GM23338 (cell line): ENCODE results near the gene GKN2. TPM values are rescaled to one million over a fixed set of nuclear protein-coding genes. Genes with fewer than 3 reads are reported as not detected.

Experiments
- ATAC-seq: fragments of 200-7000 bp; cut with Tn5 transposase; 3 replicates; pipeline ENCODE4 v1.9.1; 2020
- DNase-seq: peaks from one replicate; pipeline ENCODE4 v3.0.0-alpha.2; 2015; ENCODE audit warnings: low spot score
- H2AFZ ChIP-seq: fragments of 200-600 bp; sonication (generic); 2 replicates; pipeline ENCODE4 v1.8.0; 2016; ENCODE audit warnings: antibody characterized with exemption, mild to moderate bottlenecking, moderate library complexity
- H3F3A ChIP-seq: fragments of 200-600 bp; sonication (generic); replicated peaks from 2 replicates; pipeline ENCODE4 v1.8.0; 2017; ENCODE audit warnings: antibody characterized with exemption, mixed run types, low read depth
- H3K27ac ChIP-seq: fragments of 200-600 bp; sonication (generic); 2 replicates; pipeline ENCODE4 v1.6.1; 2016; ENCODE audit warnings: low read depth
- H3K27me3 ChIP-seq: fragments of 200-600 bp; sonication (generic); 2 replicates; pipeline ENCODE4 v1.8.0; 2016; ENCODE audit warnings: mild to moderate bottlenecking, mixed run types, moderate library complexity; ENCODE audit not compliant: insufficient read depth
- H3K36me3 ChIP-seq: fragments of 200-600 bp; sonication (generic); 2 replicates; pipeline ENCODE4 v1.8.0; 2016; ENCODE audit warnings: mild to moderate bottlenecking; ENCODE audit not compliant: insufficient read depth
- H3K4me1 ChIP-seq: fragments of 200-600 bp; sonication (generic); 2 replicates; pipeline ENCODE4 v1.8.0; 2016; ENCODE audit warnings: mild to moderate bottlenecking, moderate library complexity; ENCODE audit not compliant: insufficient read depth
- H3K4me2 ChIP-seq: fragments of 200-600 bp; sonication (generic); 2 replicates; pipeline ENCODE4 v1.7.1; 2017; ENCODE audit warnings: mixed run types
- H3K4me3 ChIP-seq: fragments of 200-600 bp; sonication (generic); 2 replicates; pipeline ENCODE4 v1.6.1; 2016; ENCODE audit warnings: mixed run types
- H3K79me2 ChIP-seq: fragments of 200-600 bp; sonication (generic); replicated peaks from 2 replicates; pipeline ENCODE4 v1.8.0; 2017; ENCODE audit warnings: mild to moderate bottlenecking; ENCODE audit not compliant: insufficient read depth
- H3K9me2 ChIP-seq: fragments of 200-600 bp; sonication (generic); 2 replicates; pipeline ENCODE4 v1.8.0; 2017; ENCODE audit not compliant: insufficient read depth
- H4K20me1 ChIP-seq: fragments of 200-600 bp; sonication (generic); replicated peaks from 2 replicates; pipeline ENCODE4 v1.8.0; 2017; ENCODE audit warnings: mild to moderate bottlenecking; ENCODE audit not compliant: insufficient read depth
- H3K27ac Mint-ChIP-seq: 2 replicates; pipeline ENCODE4 v1.8.0; 2020; ENCODE audit warnings: inconsistent platforms, mild to moderate bottlenecking, moderate library complexity, mixed read lengths
- H3K27me3 Mint-ChIP-seq: 3 replicates; pipeline ENCODE4 v1.8.0; 2022; ENCODE audit warnings: low read depth, mild to moderate bottlenecking, moderate library complexity, mixed read lengths, inconsistent platforms; ENCODE audit not compliant: insufficient read depth, poor library complexity
- H3K36me3 Mint-ChIP-seq: 3 replicates; pipeline ENCODE4 v1.8.0; 2021; ENCODE audit warnings: low read depth, mild to moderate bottlenecking, inconsistent platforms, moderate library complexity, mixed read lengths
- H3K4me1 Mint-ChIP-seq: 3 replicates; pipeline ENCODE4 v1.8.0; 2020; ENCODE audit warnings: mild to moderate bottlenecking, inconsistent platforms, mixed read lengths
- H3K4me3 Mint-ChIP-seq: 3 replicates; pipeline ENCODE4 v1.8.0; 2021; ENCODE audit warnings: moderate library complexity, mild to moderate bottlenecking, inconsistent platforms, mixed read lengths
- H3K9me3 Mint-ChIP-seq: 3 replicates; pipeline ENCODE4 v1.8.0; 2020; ENCODE audit warnings: moderate library complexity, mild to moderate bottlenecking, inconsistent platforms, mixed read lengths
- CREB1 ChIP-seq: fragments of 250-450 bp; sonication (Bioruptor Pico); IDR thresholded peaks from 2 replicates; pipeline ENCODE4 v1.5.0; 2020; ENCODE audit warnings: low read depth, mild to moderate bottlenecking, moderate library complexity
- CTCF ChIP-seq, 2 experiments: fragments of 200-600 bp in 1 of 2; sonication (generic) in 1 of 2; conservative IDR thresholded peaks; 2 replicates each; pipeline versions ENCODE4 v1.5.1 to v1.6.1; 2016 to 2017; ENCODE audit warnings: antibody characterized with exemption in 2 of 2, low read depth in 2 of 2, mild to moderate bottlenecking in 2 of 2, moderate library complexity in 1 of 2
- ETS1 ChIP-seq: IDR thresholded peaks from 2 replicates; pipeline ENCODE4 v1.6.1; 2016; ENCODE audit warnings: antibody characterized with exemption
- EZH2 ChIP-seq: fragments of 200-600 bp; sonication (generic); IDR thresholded peaks from one replicate; pipeline ENCODE4 v1.8.0; 2017; ENCODE audit warnings: antibody characterized with exemption, mild to moderate bottlenecking, low read depth; ENCODE audit not compliant: unreplicated experiment
- EZH2phosphoT487 ChIP-seq: fragments of 200-600 bp; sonication (generic); IDR thresholded peaks from one replicate; pipeline ENCODE4 v1.8.1; 2018; ENCODE audit warnings: antibody characterized with exemption; ENCODE audit not compliant: unreplicated experiment
- JUNB ChIP-seq: IDR thresholded peaks from one replicate; pipeline ENCODE4 v1.6.1; 2016; ENCODE audit warnings: antibody characterized with exemption; ENCODE audit not compliant: unreplicated experiment
- NANOG ChIP-seq: IDR thresholded peaks from 2 replicates; pipeline ENCODE4 v1.6.1; 2016; ENCODE audit warnings: antibody characterized with exemption, borderline replicate concordance
- POLR2AphosphoS5 ChIP-seq: IDR thresholded peaks from 2 replicates; pipeline ENCODE4 v1.6.1; 2016; ENCODE audit warnings: antibody characterized with exemption, low read depth
- STAT1 ChIP-seq: IDR thresholded peaks from one replicate; pipeline ENCODE4 v1.6.1; 2016; ENCODE audit warnings: antibody characterized with exemption; ENCODE audit not compliant: unreplicated experiment
- ZNF114 ChIP-seq: fragments of 250-450 bp; sonication (Bioruptor Pico); IDR thresholded peaks from 2 replicates; pipeline ENCODE4 v1.5.0; 2020; ENCODE audit warnings: mild to moderate bottlenecking, moderate library complexity
- ZNF331 ChIP-seq: fragments of 250-450 bp; sonication (Bioruptor Pico); IDR thresholded peaks from 2 replicates; pipeline ENCODE4 v1.5.0; 2020; ENCODE audit warnings: low read depth, mild to moderate bottlenecking, moderate library complexity
- polyA plus RNA-seq: library from polyadenylated mRNA; unstranded; fragments of >200 nt; fragmentation: Nextera tagmentation; extraction: Ambion mirVana; gene quantifications from 2 replicates; pipeline ENCODE4 v1.2.1, GENCODE V29; 2016
- total RNA-seq: library from RNA; depleted of rRNA; stranded (reverse); fragments of >200 nt; shearing (Covaris generic); gene quantifications from 2 replicates; pipeline ENCODE4 v1.2.3, GENCODE V29; 2014
- TF ChIP-seq, protein P1 (sequence below): IDR thresholded peaks from one replicate; pipeline ENCODE4 v1.6.1; 2018; ENCODE audit warnings: antibody characterized with exemption; ENCODE audit not compliant: unreplicated experiment

GKN2 gene
- total and polyA plus RNA-seq, 2 experiments from 2014 or later: not detected

- TF ChIP-seq CTCF (conservative IDR thresholded peaks at IDR 0.05; ENCODE audit: low read depth in 2 of 2) (no peak), ETS1 (no peak), POLR2AphosphoS5 (no peak), NANOG (no peak), ZNF331 (CRISPR knock-in tag) (no peak), EZH2phosphoT487 (no peak), EZH2 (no peak)
These were observed 44.8 kb downstream of the GKN2 start (continued) for GRCh38 chr2:68907920-68908253.

DNA sequence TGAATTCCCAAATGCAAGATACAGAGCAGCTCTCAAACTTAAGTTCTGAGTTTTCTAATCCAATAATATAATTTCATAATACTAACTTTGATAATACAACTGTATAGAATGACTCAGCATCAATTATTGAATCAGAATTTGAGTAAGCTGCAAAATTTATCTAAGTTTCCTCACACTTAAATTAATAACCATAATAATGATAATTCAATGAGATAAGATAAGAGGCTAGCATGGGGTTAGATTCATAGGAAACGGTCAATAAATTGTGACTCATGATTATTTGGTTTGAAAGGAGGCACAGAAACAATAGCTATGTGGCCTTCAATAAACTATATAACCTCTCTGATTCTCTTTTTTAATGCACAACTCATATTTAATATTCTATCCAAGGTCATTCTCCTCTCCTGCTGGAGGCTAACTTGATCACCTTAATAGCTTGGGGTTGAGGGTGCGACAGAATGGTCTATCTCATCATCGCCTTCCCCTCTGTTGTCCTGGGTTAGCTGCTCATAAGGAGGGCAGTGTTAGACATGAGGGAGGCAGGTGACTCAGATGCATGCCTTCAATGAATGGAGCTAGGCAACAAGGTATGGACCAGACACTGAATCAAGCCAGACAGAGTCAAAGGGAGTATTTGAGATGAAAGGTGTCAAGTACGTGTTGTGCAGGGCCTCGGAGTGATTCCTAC is 45.3 kb downstream of the GKN2 start:
- Histone ChIP-seq H3K9me2 (peaks cover 8% of the 10 kb centered on the region; the same call in 1 of the 2 replicates), H3K36me3 (no peaks in the 10 kb centered on the region), H3K4me3 (no peak overlapping the region), H3K4me1 (peaks cover 15% of the 10 kb centered on the region), H2AFZ (no peak overlapping the region; the same call in 1 of the 2 replicates), H3K27ac (no peak overlapping the region), H3K27me3 (no peaks in the 10 kb centered on the region), H3K4me2 (no peak overlapping the region), H3K79me2 (no peaks in the 10 kb centered on the region), H4K20me1 (no peaks in the 10 kb centered on the region), H3F3A (no peaks in the 10 kb centered on the region)
- no peak overlapping the region for H3K4me3 Mint-ChIP-seq
- no peaks in the 10 kb centered on the region for H3K9me3 Mint-ChIP-seq
- peaks cover 15% of the 10 kb centered on the region for H3K4me1 Mint-ChIP-seq
- H3K36me3 Mint-ChIP-seq: no peaks in the 10 kb centered on the region; the same call in 2 of the 3 replicates
- peaks cover 4% of the 10 kb centered on the region for H3K27me3 Mint-ChIP-seq
- H3K27ac Mint-ChIP-seq: no peak overlapping the region
- ATAC-seq: no peak
- TF ChIP-seq, protein P1, sequence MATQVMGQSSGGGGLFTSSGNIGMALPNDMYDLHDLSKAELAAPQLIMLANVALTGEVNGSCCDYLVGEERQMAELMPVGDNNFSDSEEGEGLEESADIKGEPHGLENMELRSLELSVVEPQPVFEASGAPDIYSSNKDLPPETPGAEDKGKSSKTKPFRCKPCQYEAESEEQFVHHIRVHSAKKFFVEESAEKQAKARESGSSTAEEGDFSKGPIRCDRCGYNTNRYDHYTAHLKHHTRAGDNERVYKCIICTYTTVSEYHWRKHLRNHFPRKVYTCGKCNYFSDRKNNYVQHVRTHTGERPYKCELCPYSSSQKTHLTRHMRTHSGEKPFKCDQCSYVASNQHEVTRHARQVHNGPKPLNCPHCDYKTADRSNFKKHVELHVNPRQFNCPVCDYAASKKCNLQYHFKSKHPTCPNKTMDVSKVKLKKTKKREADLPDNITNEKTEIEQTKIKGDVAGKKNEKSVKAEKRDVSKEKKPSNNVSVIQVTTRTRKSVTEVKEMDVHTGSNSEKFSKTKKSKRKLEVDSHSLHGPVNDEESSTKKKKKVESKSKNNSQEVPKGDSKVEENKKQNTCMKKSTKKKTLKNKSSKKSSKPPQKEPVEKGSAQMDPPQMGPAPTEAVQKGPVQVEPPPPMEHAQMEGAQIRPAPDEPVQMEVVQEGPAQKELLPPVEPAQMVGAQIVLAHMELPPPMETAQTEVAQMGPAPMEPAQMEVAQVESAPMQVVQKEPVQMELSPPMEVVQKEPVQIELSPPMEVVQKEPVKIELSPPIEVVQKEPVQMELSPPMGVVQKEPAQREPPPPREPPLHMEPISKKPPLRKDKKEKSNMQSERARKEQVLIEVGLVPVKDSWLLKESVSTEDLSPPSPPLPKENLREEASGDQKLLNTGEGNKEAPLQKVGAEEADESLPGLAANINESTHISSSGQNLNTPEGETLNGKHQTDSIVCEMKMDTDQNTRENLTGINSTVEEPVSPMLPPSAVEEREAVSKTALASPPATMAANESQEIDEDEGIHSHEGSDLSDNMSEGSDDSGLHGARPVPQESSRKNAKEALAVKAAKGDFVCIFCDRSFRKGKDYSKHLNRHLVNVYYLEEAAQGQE: no peak
- TF ChIP-seq EZH2phosphoT487 (no peak), CREB1 (CRISPR knock-in tag) (no peak), ZNF331 (CRISPR knock-in tag) (no peak), ZNF114 (CRISPR knock-in tag) (no peak), JUNB (no peak), EZH2 (no peak), ETS1 (no peak), POLR2AphosphoS5 (no peak), STAT1 (no peak)
- no peak for DNase-seq
